K562 (cell line): ENCODE results near the gene MTFMT. TPM values are rescaled to one million over a fixed set of nuclear protein-coding genes. Genes with fewer than 3 reads are reported as not detected.

Experiments
- ATAC-seq: fragments of 200-7000 bp; cut with Tn5 transposase; 3 replicates; pipeline ENCODE4 v1.9.1; 2020; ENCODE audit warnings: moderate library complexity
- BruUV-seq: library from RNA; stranded (reverse); fragments of 400-500 nt; replicated peaks from 2 replicates; lab custom pipeline; 2021; lab: Mats Ljungman, UMichigan
- CTCF ChIA-PET: fragments of 300-600 bp; formaldehyde crosslinking; extraction: SDS; loops from one replicate; lab custom pipeline; 2021; ENCODE audit warnings: low intra/inter-chr PET ratio; lab: Yijun Ruan, JAX
- POLR2A ChIA-PET: fragments of 300-600, 350-650 bp; sonication (Branson Sonifier 250); formaldehyde crosslinking; extraction: SDS; loops from one replicate; lab custom pipeline; 2021; ENCODE audit warnings: antibody characterized with exemption, inconsistent platforms; lab: Yijun Ruan, JAX
- DNase-seq, 4 experiments: peaks; one replicate each; pipeline versions ENCODE4 v3.0.0 to v3.0.0-alpha.2; 2011 to 2018; ENCODE audit warnings: low spot score in 3 of 4, mixed read lengths in 3 of 4; ENCODE audit errors: extremely low read depth in 1 of 4
- FAIRE-seq: peaks from 2 replicates; lab custom pipeline; 2011; peaks lifted over from hg19 to GRCh38; lab: Jason Lieb, UNC
- H2AFZ ChIP-seq: 2 replicates; pipeline ENCODE4 v1.6.0; 2011; ENCODE audit warnings: low read depth, low read length, control low read depth, inconsistent platforms
- H3K27ac ChIP-seq: fragments of 200-600 bp; 3 replicates; pipeline ENCODE4 v1.8.0; 2011; ENCODE audit warnings: low read depth, mild to moderate bottlenecking, control low read depth, inconsistent platforms, low read length, moderate library complexity, mixed read lengths; ENCODE audit errors: extremely low read depth
- H3K27me3 ChIP-seq, 2 experiments: fragments of 300-600 bp in 1 of 2; 2 replicates in 1 of 2; 3 replicates in 1 of 2; pipeline versions ENCODE4 v1.6.0 to v1.8.0; 2011; ENCODE audit warnings: inconsistent platforms in 2 of 2, low read length in 2 of 2, mild to moderate bottlenecking in 1 of 2, mixed read lengths in 1 of 2, moderate library complexity in 1 of 2; ENCODE audit not compliant: control insufficient read depth in 2 of 2, insufficient read depth in 2 of 2
- H3K36me3 ChIP-seq: fragments of 300-600 bp; 3 replicates; pipeline ENCODE4 v1.8.0; 2011; ENCODE audit warnings: mild to moderate bottlenecking, low read length, inconsistent platforms; ENCODE audit not compliant: control insufficient read depth, insufficient read depth
- H3K4me1 ChIP-seq, 2 experiments: fragments of 200-600 bp in 1 of 2; replicated peaks in 1 of 2; 2 replicates in 1 of 2; 3 replicates in 1 of 2; pipeline versions ENCODE4 v1.5.1 to v1.8.0; 2011; ENCODE audit warnings: inconsistent platforms in 2 of 2, low read length in 2 of 2, mild to moderate bottlenecking in 1 of 2, mixed read lengths in 1 of 2, moderate library complexity in 1 of 2; ENCODE audit not compliant: control insufficient read depth in 2 of 2, insufficient read depth in 2 of 2
- H3K4me2 ChIP-seq: 2 replicates; pipeline ENCODE4 v1.6.1; 2011; ENCODE audit warnings: low read length, control low read depth, inconsistent platforms, mixed read lengths; ENCODE audit not compliant: insufficient read depth
- H3K4me3 ChIP-seq: fragments of 200-600 bp; sonication (generic), shearing (Covaris generic); 2 replicates; pipeline ENCODE4 v1.5.1; 2016; ENCODE audit warnings: control low read depth, inconsistent platforms
- H3K79me2 ChIP-seq: fragments of 200-600 bp; 3 replicates; pipeline ENCODE4 v1.8.0; 2011; ENCODE audit warnings: low read length, inconsistent platforms; ENCODE audit not compliant: control insufficient read depth, insufficient read depth
- H3K9ac ChIP-seq, 2 experiments: 2 replicates each; pipeline versions ENCODE4 v1.6.0 to v1.6.1; 2011; ENCODE audit warnings: low read depth in 2 of 2, low read length in 2 of 2, control low read depth in 1 of 2, inconsistent platforms in 1 of 2, mild to moderate bottlenecking in 1 of 2, mixed read lengths in 1 of 2; ENCODE audit not compliant: insufficient read depth in 1 of 2
- H3K9me1 ChIP-seq: one replicate; pipeline ENCODE4 v1.6.0; 2011; ENCODE audit warnings: inconsistent platforms, mild to moderate bottlenecking, low read length, moderate library complexity; ENCODE audit not compliant: control insufficient read depth, insufficient read depth
- H3K9me3 ChIP-seq: replicated peaks from 2 replicates; pipeline ENCODE4 v1.5.1; 2011; ENCODE audit warnings: low read depth, low read length, inconsistent platforms; ENCODE audit not compliant: control insufficient read depth, insufficient read depth
- H4K20me1 ChIP-seq: replicated peaks from 2 replicates; pipeline ENCODE4 v1.6.1; 2011; ENCODE audit warnings: low read length, inconsistent platforms, mixed read lengths; ENCODE audit not compliant: control insufficient read depth, insufficient read depth
- DNMT1 ChIP-seq: fragments of 450-650 bp; IDR thresholded peaks from 2 replicates; pipeline ENCODE4 v1.6.1; 2016; ENCODE audit warnings: antibody characterized with exemption, mild to moderate bottlenecking
- DPF2 ChIP-seq: fragments of 450-650 bp; IDR thresholded peaks from 2 replicates; pipeline ENCODE4 v1.6.1; 2016
- JUND ChIP-seq, 2 experiments: IDR thresholded peaks; 2 replicates in 1 of 2; 3 replicates in 1 of 2; pipeline ENCODE4 v1.6.1; 2011; ENCODE audit warnings: borderline replicate concordance in 2 of 2, low read depth in 2 of 2, low read length in 2 of 2, improper control_type of control experiment in 1 of 2, missing biosample characterization in 1 of 2, missing genetic modification characterization in 1 of 2, missing genetic modification reagents in 1 of 2
- KDM1A ChIP-seq, 2 experiments: fragments of 450-650 bp; IDR thresholded peaks; 2 replicates each; pipeline ENCODE4 v1.6.1; 2016; ENCODE audit warnings: mild to moderate bottlenecking in 2 of 2
- MYC ChIP-seq, 2 experiments: fragments of 250-450 bp in 1 of 2; sonication (Bioruptor Pico) in 1 of 2; IDR thresholded peaks; 2 replicates each; pipeline versions ENCODE4 v1.5.1 to v1.6.1; 2012 to 2021; ENCODE audit warnings: low read depth in 2 of 2, borderline replicate concordance in 1 of 2, improper control_type of control experiment in 1 of 2, low read length in 1 of 2, mild to moderate bottlenecking in 1 of 2, moderate library complexity in 1 of 2
- NFYB ChIP-seq: IDR thresholded peaks from 2 replicates; pipeline ENCODE4 v1.6.1; 2011; ENCODE audit warnings: mild to moderate bottlenecking, moderate library complexity; ENCODE audit not compliant: insufficient read length; ENCODE audit errors: extremely low read depth
- POU5F1 ChIP-seq: fragments of 150-350 bp; IDR thresholded peaks from 2 replicates; pipeline ENCODE4 v1.6.1; 2014; ENCODE audit warnings: borderline replicate concordance, low read length, low read depth, mild to moderate bottlenecking; ENCODE audit not compliant: partially characterized antibody
- SIN3A ChIP-seq, 2 experiments: fragments of 150-350 bp in 1 of 2; IDR thresholded peaks; 2 replicates each; pipeline ENCODE4 v1.6.1; 2011 to 2016; ENCODE audit warnings: borderline replicate concordance in 2 of 2, low read depth in 2 of 2, low read length in 2 of 2, mild to moderate bottlenecking in 2 of 2, moderate library complexity in 2 of 2; ENCODE audit not compliant: control insufficient read depth in 1 of 2
- TEAD1 ChIP-seq, 2 experiments: fragments of 450-650 bp in 1 of 2; sonication (generic) in 1 of 2; formaldehyde crosslinking; IDR thresholded peaks; 2 replicates each; pipeline versions ENCODE4 v1.4.0 to v1.8.0; 2020 to 2022; ENCODE audit warnings: mild to moderate bottlenecking in 2 of 2, missing genetic modification reagents in 1 of 2
- ZNF561 ChIP-seq: fragments of 450-650 bp; formaldehyde crosslinking; conservative IDR thresholded peaks from 2 replicates; pipeline ENCODE4 v1.4.0; 2020; ENCODE audit warnings: mild to moderate bottlenecking, moderate library complexity
- WGBS: fragments of 100-300 bp; shearing (Covaris generic); methylation state at CpG from one replicate; pipeline ENCODE4 v1.1.6; 2016; ENCODE audit warnings: low coverage, mixed read lengths; ENCODE audit not compliant: insufficient coverage; ENCODE audit errors: missing lambda C conversion rate; 5-methylcytosine and 5-hydroxymethylcytosine counted together
- in situ Hi-C: fragments of 300-500 bp; cut with MboI; formaldehyde crosslinking; loops from 4 replicates; pipeline ENCODE4 v1.15.0; 2018; ENCODE audit warnings: inconsistent platforms, mixed read lengths
- intact Hi-C: fragments of 100-400 bp; cut with micrococcal nuclease; formaldehyde crosslinking; loops from 2 replicates; pipeline ENCODE4 v1.14.2; 2022
- polyA plus RNA-seq, 8 experiments: library from polyadenylated mRNA; depleted of rRNA in 4 of 8; stranded (reverse) in 5 of 8; unstranded in 3 of 8; fragments of >200 nt; fragmentation: Nextera tagmentation in 2 of 8; fragmentation: Illumina TruSeq in 1 of 8; extraction: Ambion mirVana in 2 of 8; extraction: Trizol in 1 of 8; gene quantifications; 2 replicates each; pipeline versions ENCODE4 v1.2.1 to v1.2.3, GENCODE V29; 2011 to 2014; ENCODE audit warnings: inconsistent platforms in 1 of 8, missing spikeins in 1 of 8
- total RNA-seq, 7 experiments: library from RNA; depleted of rRNA in 6 of 7; stranded (reverse); fragments of >200 nt in 6 of 7; fragmentation: Illumina TruSeq in 2 of 7; extraction: Trizol in 2 of 7; gene quantifications; 2 replicates each; pipeline versions ENCODE4 v1.2.1 to v1.2.3, GENCODE V29; 2011 to 2021; ENCODE audit warnings: low replicate concordance in 1 of 7
- TF ChIP-seq, protein P1 (sequence below), 3 experiments: IDR thresholded peaks in 2 of 3; conservative IDR thresholded peaks in 1 of 3; 2 replicates each; pipeline ENCODE4 v1.5.1; 2011 to 2012; ENCODE audit warnings: low read length in 3 of 3, mild to moderate bottlenecking in 3 of 3, control low read depth in 2 of 3, improper control_type of control experiment in 1 of 3, inconsistent platforms in 1 of 3, low read depth in 1 of 3, mixed read lengths in 1 of 3, moderate library complexity in 1 of 3; ENCODE audit not compliant: insufficient read depth in 2 of 3
- TF ChIP-seq, protein P2 (sequence below), 2 experiments: fragments of 450-650 bp in 1 of 2; sonication (generic) in 1 of 2; formaldehyde crosslinking in 1 of 2; IDR thresholded peaks in 1 of 2; conservative IDR thresholded peaks in 1 of 2; 2 replicates each; pipeline versions ENCODE4 v1.6.1 to v1.8.1; 2016 to 2023; ENCODE audit warnings: mild to moderate bottlenecking in 2 of 2, moderate library complexity in 2 of 2, inconsistent platforms in 1 of 2, missing genetic modification reagents in 1 of 2

The MTFMT gene
- total and polyA plus RNA-seq, 9 of the 15 experiments (the other 6 are each of a cell fraction or from before 2014, with no cell fraction given), result 1.4 to 31.1 (median 16.2) TPM

- Histone ChIP-seq H3K9me3 (no peaks in the 10 kb centered on the region), H3K4me3 (no peak overlapping the region), H3K9ac (no peak overlapping the region; a peak in 1 of 4 replicates), H3K36me3 (no peaks in the 10 kb centered on the region; the same call in 2 of the 3 replicates), H2AFZ (peak overlapping the region; percentile 42), H3K4me2 (peak overlapping the region; percentile 22), H3K79me2 (peaks cover 14% of the 10 kb centered on the region), H4K20me1 (no peaks in the 10 kb centered on the region), H3K9me1 (no peaks in the 10 kb centered on the region), H3K27me3 (no peaks in the 10 kb centered on the region), H3K4me1 (peaks cover 7 to 13% of the 10 kb centered on the region in 2 experiments; a peak in 4 of 5 replicates), H3K27ac (no peak overlapping the region)
- FAIRE-seq (peak; percentile 74), DNase-seq (peak; percentile 48 to 72 (median 52)), ATAC-seq (peak; percentile 77)
- in situ Hi-C loops (loop anchor here (10.0 kb wide), 1 partner anchor 298 kb away; no protein-coding TSS in a partner anchor), intact Hi-C loops (loop anchor here (2.0 to 10.0 kb wide), 5 partner anchors 54 to 352 kb away; no protein-coding TSS in a partner anchor)
- CTCF ChIA-PET, result interaction anchor here (0.9 to 2.9 kb wide), 6 partner anchors 10 to 352 kb away, joined by 3 to 17 read pairs (median 4); no protein-coding TSS in a partner anchor
- WGBS, result 9% methylated on average over 13 of the region's 13 CpGs
- POLR2A ChIA-PET, result no interaction called here
- no TSS peak for BruUV-seq
- TF ChIP-seq DNMT1 (no peak), POU5F1 (no peak), JUND (IDR thresholded peaks at IDR 0.05; ENCODE audit: borderline replicate concordance, low read depth, low read length) (peak; percentile 27; the same call in 1 of the 2 replicates), JUND (tag; IDR thresholded peaks at IDR 0.05; ENCODE audit: borderline replicate concordance, low read depth, low read length) (no peak), DPF2 (no peak), SIN3A (IDR thresholded peaks at IDR 0.05; ENCODE audit: borderline replicate concordance in 2 of 2, control insufficient read depth in 1 of 2, low read depth in 2 of 2, low read length in 2 of 2) (no peak), ZNF561 (no peak), MYC (IDR thresholded peaks at IDR 0.05; ENCODE audit: low read depth, low read length) (0 out of 2 replicates have a peak, but pooled peaks have one; percentile 25), MYC (CRISPR knock-in tag; IDR thresholded peaks at IDR 0.05; ENCODE audit: borderline replicate concordance, low read depth) (no peak), TEAD1 (CRISPR knock-in tag; IDR thresholded peaks at IDR 0.05) (no peak), NFYB (no peak), KDM1A (IDR thresholded peaks at IDR 0.05) (0 out of 4 replicates have a peak, but pooled peaks of 1 of the 2 experiments have one; percentile 8)
- TF ChIP-seq, protein P1, sequence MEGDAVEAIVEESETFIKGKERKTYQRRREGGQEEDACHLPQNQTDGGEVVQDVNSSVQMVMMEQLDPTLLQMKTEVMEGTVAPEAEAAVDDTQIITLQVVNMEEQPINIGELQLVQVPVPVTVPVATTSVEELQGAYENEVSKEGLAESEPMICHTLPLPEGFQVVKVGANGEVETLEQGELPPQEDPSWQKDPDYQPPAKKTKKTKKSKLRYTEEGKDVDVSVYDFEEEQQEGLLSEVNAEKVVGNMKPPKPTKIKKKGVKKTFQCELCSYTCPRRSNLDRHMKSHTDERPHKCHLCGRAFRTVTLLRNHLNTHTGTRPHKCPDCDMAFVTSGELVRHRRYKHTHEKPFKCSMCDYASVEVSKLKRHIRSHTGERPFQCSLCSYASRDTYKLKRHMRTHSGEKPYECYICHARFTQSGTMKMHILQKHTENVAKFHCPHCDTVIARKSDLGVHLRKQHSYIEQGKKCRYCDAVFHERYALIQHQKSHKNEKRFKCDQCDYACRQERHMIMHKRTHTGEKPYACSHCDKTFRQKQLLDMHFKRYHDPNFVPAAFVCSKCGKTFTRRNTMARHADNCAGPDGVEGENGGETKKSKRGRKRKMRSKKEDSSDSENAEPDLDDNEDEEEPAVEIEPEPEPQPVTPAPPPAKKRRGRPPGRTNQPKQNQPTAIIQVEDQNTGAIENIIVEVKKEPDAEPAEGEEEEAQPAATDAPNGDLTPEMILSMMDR (IDR thresholded peaks at IDR 0.05 in 2 of 3, conservative IDR thresholded peaks at IDR 0.05 in 1 of 3; ENCODE audit: insufficient read depth in 2 of 3, low read depth in 1 of 3, low read length in 3 of 3), result peak; percentile 78 to 86 (median 80)
- TF ChIP-seq, protein P2, sequence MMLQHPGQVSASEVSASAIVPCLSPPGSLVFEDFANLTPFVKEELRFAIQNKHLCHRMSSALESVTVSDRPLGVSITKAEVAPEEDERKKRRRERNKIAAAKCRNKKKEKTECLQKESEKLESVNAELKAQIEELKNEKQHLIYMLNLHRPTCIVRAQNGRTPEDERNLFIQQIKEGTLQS (IDR thresholded peaks at IDR 0.05), result no peak
- TF ChIP-seq, protein P2 (CRISPR knock-in tag; conservative IDR thresholded peaks at IDR 0.05), result no peak
These were observed 3.5 kb upstream of the MTFMT start for GRCh38 chr15:65032801-65033537.
